GM23338 (cell line): ENCODE measurements around the gene TCTN1. TPM values are rescaled to one million over a fixed set of nuclear protein-coding genes. Genes with fewer than 3 reads are reported as not detected.

ENCODE experiments used
- ATAC-seq: fragments of 200-7000 bp; cut with Tn5 transposase; 3 replicates; pipeline ENCODE4 v1.9.1; 2020
- DNase-seq: peaks from one replicate; pipeline ENCODE4 v3.0.0-alpha.2; 2015; ENCODE audit warnings: low spot score
- H2AFZ ChIP-seq: fragments of 200-600 bp; sonication (generic); 2 replicates; pipeline ENCODE4 v1.8.0; 2016; ENCODE audit warnings: antibody characterized with exemption, mild to moderate bottlenecking, moderate library complexity
- H3F3A ChIP-seq: fragments of 200-600 bp; sonication (generic); replicated peaks from 2 replicates; pipeline ENCODE4 v1.8.0; 2017; ENCODE audit warnings: antibody characterized with exemption, mixed run types, low read depth
- H3K27ac ChIP-seq: fragments of 200-600 bp; sonication (generic); 2 replicates; pipeline ENCODE4 v1.6.1; 2016; ENCODE audit warnings: low read depth
- H3K27me3 ChIP-seq: fragments of 200-600 bp; sonication (generic); 2 replicates; pipeline ENCODE4 v1.8.0; 2016; ENCODE audit warnings: mild to moderate bottlenecking, mixed run types, moderate library complexity; ENCODE audit not compliant: insufficient read depth
- H3K36me3 ChIP-seq: fragments of 200-600 bp; sonication (generic); 2 replicates; pipeline ENCODE4 v1.8.0; 2016; ENCODE audit warnings: mild to moderate bottlenecking; ENCODE audit not compliant: insufficient read depth
- H3K4me1 ChIP-seq: fragments of 200-600 bp; sonication (generic); 2 replicates; pipeline ENCODE4 v1.8.0; 2016; ENCODE audit warnings: mild to moderate bottlenecking, moderate library complexity; ENCODE audit not compliant: insufficient read depth
- H3K4me2 ChIP-seq: fragments of 200-600 bp; sonication (generic); 2 replicates; pipeline ENCODE4 v1.7.1; 2017; ENCODE audit warnings: mixed run types
- H3K4me3 ChIP-seq: fragments of 200-600 bp; sonication (generic); 2 replicates; pipeline ENCODE4 v1.6.1; 2016; ENCODE audit warnings: mixed run types
- H3K79me2 ChIP-seq: fragments of 200-600 bp; sonication (generic); replicated peaks from 2 replicates; pipeline ENCODE4 v1.8.0; 2017; ENCODE audit warnings: mild to moderate bottlenecking; ENCODE audit not compliant: insufficient read depth
- H3K9me2 ChIP-seq: fragments of 200-600 bp; sonication (generic); 2 replicates; pipeline ENCODE4 v1.8.0; 2017; ENCODE audit not compliant: insufficient read depth
- H4K20me1 ChIP-seq: fragments of 200-600 bp; sonication (generic); replicated peaks from 2 replicates; pipeline ENCODE4 v1.8.0; 2017; ENCODE audit warnings: mild to moderate bottlenecking; ENCODE audit not compliant: insufficient read depth
- H3K27ac Mint-ChIP-seq: 2 replicates; pipeline ENCODE4 v1.8.0; 2020; ENCODE audit warnings: inconsistent platforms, mild to moderate bottlenecking, moderate library complexity, mixed read lengths
- H3K27me3 Mint-ChIP-seq: 3 replicates; pipeline ENCODE4 v1.8.0; 2022; ENCODE audit warnings: low read depth, mild to moderate bottlenecking, moderate library complexity, mixed read lengths, inconsistent platforms; ENCODE audit not compliant: insufficient read depth, poor library complexity
- H3K36me3 Mint-ChIP-seq: 3 replicates; pipeline ENCODE4 v1.8.0; 2021; ENCODE audit warnings: low read depth, mild to moderate bottlenecking, inconsistent platforms, moderate library complexity, mixed read lengths
- H3K4me1 Mint-ChIP-seq: 3 replicates; pipeline ENCODE4 v1.8.0; 2020; ENCODE audit warnings: mild to moderate bottlenecking, inconsistent platforms, mixed read lengths
- H3K4me3 Mint-ChIP-seq: 3 replicates; pipeline ENCODE4 v1.8.0; 2021; ENCODE audit warnings: moderate library complexity, mild to moderate bottlenecking, inconsistent platforms, mixed read lengths
- H3K9me3 Mint-ChIP-seq: 3 replicates; pipeline ENCODE4 v1.8.0; 2020; ENCODE audit warnings: moderate library complexity, mild to moderate bottlenecking, inconsistent platforms, mixed read lengths
- CREB1 ChIP-seq: fragments of 250-450 bp; sonication (Bioruptor Pico); IDR thresholded peaks from 2 replicates; pipeline ENCODE4 v1.5.0; 2020; ENCODE audit warnings: low read depth, mild to moderate bottlenecking, moderate library complexity
- CTCF ChIP-seq, 2 experiments: fragments of 200-600 bp in 1 of 2; sonication (generic) in 1 of 2; conservative IDR thresholded peaks; 2 replicates each; pipeline versions ENCODE4 v1.5.1 to v1.6.1; 2016 to 2017; ENCODE audit warnings: antibody characterized with exemption in 2 of 2, low read depth in 2 of 2, mild to moderate bottlenecking in 2 of 2, moderate library complexity in 1 of 2
- ETS1 ChIP-seq: IDR thresholded peaks from 2 replicates; pipeline ENCODE4 v1.6.1; 2016; ENCODE audit warnings: antibody characterized with exemption
- EZH2 ChIP-seq: fragments of 200-600 bp; sonication (generic); IDR thresholded peaks from one replicate; pipeline ENCODE4 v1.8.0; 2017; ENCODE audit warnings: antibody characterized with exemption, mild to moderate bottlenecking, low read depth; ENCODE audit not compliant: unreplicated experiment
- EZH2phosphoT487 ChIP-seq: fragments of 200-600 bp; sonication (generic); IDR thresholded peaks from one replicate; pipeline ENCODE4 v1.8.1; 2018; ENCODE audit warnings: antibody characterized with exemption; ENCODE audit not compliant: unreplicated experiment
- JUNB ChIP-seq: IDR thresholded peaks from one replicate; pipeline ENCODE4 v1.6.1; 2016; ENCODE audit warnings: antibody characterized with exemption; ENCODE audit not compliant: unreplicated experiment
- POLR2AphosphoS5 ChIP-seq: IDR thresholded peaks from 2 replicates; pipeline ENCODE4 v1.6.1; 2016; ENCODE audit warnings: antibody characterized with exemption, low read depth
- REST ChIP-seq: IDR thresholded peaks from one replicate; pipeline ENCODE4 v1.6.1; 2018; ENCODE audit warnings: antibody characterized with exemption; ENCODE audit not compliant: unreplicated experiment
- STAT1 ChIP-seq: IDR thresholded peaks from one replicate; pipeline ENCODE4 v1.6.1; 2016; ENCODE audit warnings: antibody characterized with exemption; ENCODE audit not compliant: unreplicated experiment
- ZNF114 ChIP-seq: fragments of 250-450 bp; sonication (Bioruptor Pico); IDR thresholded peaks from 2 replicates; pipeline ENCODE4 v1.5.0; 2020; ENCODE audit warnings: mild to moderate bottlenecking, moderate library complexity
- ZNF331 ChIP-seq: fragments of 250-450 bp; sonication (Bioruptor Pico); IDR thresholded peaks from 2 replicates; pipeline ENCODE4 v1.5.0; 2020; ENCODE audit warnings: low read depth, mild to moderate bottlenecking, moderate library complexity
- polyA plus RNA-seq: library from polyadenylated mRNA; unstranded; fragments of >200 nt; fragmentation: Nextera tagmentation; extraction: Ambion mirVana; gene quantifications from 2 replicates; pipeline ENCODE4 v1.2.1, GENCODE V29; 2016
- total RNA-seq: library from RNA; depleted of rRNA; stranded (reverse); fragments of >200 nt; shearing (Covaris generic); gene quantifications from 2 replicates; pipeline ENCODE4 v1.2.3, GENCODE V29; 2014

The TCTN1 gene
- total and polyA plus RNA-seq, 2 experiments from 2014 or later = 10.6 to 12.4 TPM

GRCh38 chr12:110590059-110590458 is 23.9 kb upstream of the TCTN1 start (continued):
- TF ChIP-seq ZNF114 (CRISPR knock-in tag) (no peak), EZH2phosphoT487 (no peak), CREB1 (no peak)

- Mint-ChIP-seq H3K9me3 (no peaks in the 10 kb centered on the region), H3K4me3 (no peak overlapping the region), H3K27ac (peak overlapping the region; percentile 82), H3K4me1 (peaks cover 12% of the 10 kb centered on the region; the same call in 2 of the 3 replicates), H3K36me3 (no peaks in the 10 kb centered on the region), H3K27me3 (peaks cover 5% of the 10 kb centered on the region)
- Histone ChIP-seq H4K20me1 (no peaks in the 10 kb centered on the region), H3K9me2 (no peaks in the 10 kb centered on the region), H3K79me2 (no peaks in the 10 kb centered on the region), H3K27me3 (no peaks in the 10 kb centered on the region), H3K36me3 (no peaks in the 10 kb centered on the region), H3K27ac (0 out of 2 replicates have a peak overlapping the region, but pooled peaks have one; percentile 8), H3F3A (no peaks in the 10 kb centered on the region), H3K4me2 (no peak overlapping the region), H3K4me3 (no peak overlapping the region), H3K4me1 (0 out of 2 replicates have a peak, but pooled peaks cover 8% of the 10 kb centered on the region), H2AFZ (peak overlapping the region; percentile 57; the same call in 1 of the 2 replicates)
- TF ChIP-seq ZNF331 (CRISPR knock-in tag) (no peak), CREB1 (no peak), POLR2AphosphoS5 (no peak), JUNB (no peak), STAT1 (no peak), ETS1 (no peak), ZNF114 (CRISPR knock-in tag) (no peak), REST (no peak), CTCF (conservative IDR thresholded peaks at IDR 0.05; ENCODE audit: low read depth in 2 of 2) (no peak), EZH2 (no peak)
- DNase-seq = no peak
- peak; percentile 21 for ATAC-seq
Observed at GRCh38 chr12:110590806-110591326, 23.1 kb upstream of the TCTN1 start.
